Measurements from ENCODE around the gene PIGS. TPM values are rescaled to one million over a fixed set of nuclear protein-coding genes. Genes with fewer than 3 reads are reported as not detected.

PIGS gene
- total and polyA plus RNA-seq, 2 donors (not counting 3 experiments of a cell fraction or from before 2014, with no cell fraction given) = 71.3 to 110 TPM

- intact Hi-C loops (cut with micrococcal nuclease) = loop anchor here (1.0 to 2.0 kb wide), 2 partner anchors 22 to 51 kb away; partner anchors contain the start of gene ALDOC
- peaks cover 14% of the 10 kb centered on the region for H3K79me2 ChIP-seq (ENCODE audit: control insufficient read depth, insufficient read depth, low read length)
- peak within 1 kb of the TSS; percentile 78 for H3K4me2 ChIP-seq (ENCODE audit: insufficient read depth, low read length)
- no peaks in the 10 kb centered on the region for H3K36me3 ChIP-seq (ENCODE audit: control insufficient read depth in 2 of 2, extremely low read depth in 1 of 2, insufficient read depth in 2 of 2, low read length in 2 of 2)
- DNase-seq (ENCODE audit: low read depth, low spot score) (peak; percentile 97), FAIRE-seq (peak; percentile 97)
- H3K9me1 ChIP-seq (replicated peaks; ENCODE audit: control insufficient read depth, extremely low read depth, insufficient read depth, low read length) = no peaks in the 10 kb centered on the region
- peak within 1 kb of the TSS; percentile 94 for H3K9ac ChIP-seq (replicated peaks; ENCODE audit: extremely low read depth, insufficient read depth, low read length)
- POLR2A ChIA-PET = no interaction called here
- H2AFZ ChIP-seq (ENCODE audit: low read depth, low read length) = peak within 1 kb of the TSS; percentile 92
- TF ChIP-seq POLR2AphosphoS5 (IDR thresholded peaks at IDR 0.05; ENCODE audit: insufficient read depth, low read depth, low read length) = peak; percentile 62
- no peak for TF ChIP-seq MAX (IDR thresholded peaks at IDR 0.05; ENCODE audit: insufficient read depth, insufficient read length)
- peak; percentile 77 for TF ChIP-seq POLR2A (IDR thresholded peaks at IDR 0.05; ENCODE audit: low read depth, low read length)
- no peak for TF ChIP-seq MYC (IDR thresholded peaks at IDR 0.05; ENCODE audit: low read depth, low read length)
- TF ChIP-seq GATA2 (IDR thresholded peaks at IDR 0.05; ENCODE audit: insufficient read depth, insufficient read length, low read depth, low read length) = no peak
- CTCF ChIA-PET = interaction anchor here (0.9 to 3.8 kb wide), 3 partner anchors 10 to 50 kb away, joined by 5 to 41 read pairs (median 6); no protein-coding TSS in a partner anchor
- H3K27me3 ChIP-seq (ENCODE audit: control insufficient read depth in 2 of 2, insufficient read depth in 2 of 2, low read length in 2 of 2) = no peaks in the 10 kb centered on the region
- peaks cover 18% of the 10 kb centered on the region for H3K4me1 ChIP-seq (ENCODE audit: control insufficient read depth, extremely low read depth, insufficient read depth, low read length)
- H3K9me3 ChIP-seq (replicated peaks; ENCODE audit: control insufficient read depth, insufficient read depth, low read length) = no peaks in the 10 kb centered on the region
- peak within 1 kb of the TSS; percentile 61 to 90 (median 68) for H3K4me3 ChIP-seq (replicated peaks in 1 of 3; ENCODE audit: insufficient read depth in 1 of 3, low read depth in 1 of 3, low read length in 3 of 3)
- H4K20me1 ChIP-seq (replicated peaks; ENCODE audit: control insufficient read depth, extremely low read depth, insufficient read depth, low read length) = no peaks in the 10 kb centered on the region
- BruUV-seq (replicated peaks) = no TSS peak
- dilution Hi-C loops (cut with MboI; ENCODE audit: extremely low pct_ligation_motif_present, low sequenced_read_pairs) = no loop called here
- H3K27ac ChIP-seq (ENCODE audit: insufficient read depth, low read depth, low read length) = peak within 1 kb of the TSS; percentile 95
These were observed 27.5 kb upstream of the PIGS start, which contains the start of gene SPAG5 for GRCh38 chr17:28598799-28599310. TSS of gene SPAG5 (minus strand) at chr17:28599025. CDS start at chr17:28598946, 79 bp downstream.

- Histone ChIP-seq H4K20me1 (replicated peaks; ENCODE audit: control insufficient read depth, extremely low read depth, insufficient read depth, low read length) (no peaks in the 10 kb centered on the region), H3K9me1 (replicated peaks; ENCODE audit: control insufficient read depth, extremely low read depth, insufficient read depth, low read length) (no peaks in the 10 kb centered on the region), H3K4me3 (replicated peaks in 1 of 3; ENCODE audit: insufficient read depth in 1 of 3, low read depth in 1 of 3, low read length in 3 of 3) (peak overlapping the region; percentile 61 to 90 (median 68)), H3K27ac (ENCODE audit: insufficient read depth, low read depth, low read length) (peak overlapping the region; percentile 95), H3K36me3 (ENCODE audit: control insufficient read depth in 2 of 2, extremely low read depth in 1 of 2, insufficient read depth in 2 of 2, low read length in 2 of 2) (no peaks in the 10 kb centered on the region), H3K9ac (replicated peaks; ENCODE audit: extremely low read depth, insufficient read depth, low read length) (peak overlapping the region; percentile 94), H2AFZ (ENCODE audit: low read depth, low read length) (peak overlapping the region; percentile 92), H3K27me3 (ENCODE audit: control insufficient read depth in 2 of 2, insufficient read depth in 2 of 2, low read length in 2 of 2) (no peaks in the 10 kb centered on the region), H3K79me2 (ENCODE audit: control insufficient read depth, insufficient read depth, low read length) (peaks cover 14% of the 10 kb centered on the region), H3K4me2 (ENCODE audit: insufficient read depth, low read length) (peak overlapping the region; percentile 78), H3K4me1 (ENCODE audit: control insufficient read depth, extremely low read depth, insufficient read depth, low read length) (peaks cover 18% of the 10 kb centered on the region), H3K9me3 (replicated peaks; ENCODE audit: control insufficient read depth, insufficient read depth, low read length) (no peaks in the 10 kb centered on the region)
- TSS peak; percentile 41 for BruUV-seq (replicated peaks)
- no peak for FAIRE-seq
- dilution Hi-C loops (cut with MboI; ENCODE audit: extremely low pct_ligation_motif_present, low sequenced_read_pairs) = no loop called here
- intact Hi-C loops (cut with micrococcal nuclease) = loop anchor here (2.0 kb wide), 1 partner anchor 22 kb away; the partner anchor contains the start of gene ALDOC
- no peak for DNase-seq (ENCODE audit: low read depth, low spot score)
- POLR2A ChIA-PET = no interaction called here
- CTCF ChIA-PET = interaction anchor here (1.9 kb wide), 1 partner anchor 49 kb away, joined by 6 read pairs; no protein-coding TSS in a partner anchor
- TF ChIP-seq GATA2 (IDR thresholded peaks at IDR 0.05; ENCODE audit: insufficient read depth, insufficient read length, low read depth, low read length) (no peak), CTCF (IDR thresholded peaks at IDR 0.05; ENCODE audit: extremely low read depth in 1 of 2, insufficient read depth in 1 of 2, low read depth in 1 of 2, low read length in 2 of 2) (no peak), POLR2A (IDR thresholded peaks at IDR 0.05; ENCODE audit: low read depth, low read length) (no peak), EZH2 (IDR thresholded peaks at IDR 0.05; ENCODE audit: borderline replicate concordance, low read depth, low read length, severe bottlenecking) (no peak), MAX (IDR thresholded peaks at IDR 0.05; ENCODE audit: insufficient read depth, insufficient read length) (no peak), FOS (IDR thresholded peaks at IDR 0.05; ENCODE audit: borderline replicate concordance, insufficient read depth, low read length) (no peak), MYC (IDR thresholded peaks at IDR 0.05; ENCODE audit: low read depth, low read length) (no peak), JUN (IDR thresholded peaks at IDR 0.05; ENCODE audit: borderline replicate concordance, insufficient read depth, insufficient read length, low read depth) (no peak), POLR2AphosphoS5 (IDR thresholded peaks at IDR 0.05; ENCODE audit: insufficient read depth, low read depth, low read length) (no peak)
These were observed 27.1 kb upstream of the PIGS start for GRCh38 chr17:28598389-28598788.

Measured in endothelial cell of umbilical vein (primary cell).